K562 (cell line): Measurements from ENCODE around the gene KRTAP10-9. TPM values are rescaled to one million over a fixed set of nuclear protein-coding genes. Genes with fewer than 3 reads are reported as not detected.

ENCODE experiments used
- BHLHE40 ChIP-seq: IDR thresholded peaks from 2 replicates; pipeline ENCODE4 v1.6.1; 2011; ENCODE audit warnings: low read length, improper control_type of control experiment
- E2F6 ChIP-seq, 2 experiments: IDR thresholded peaks; 2 replicates each; pipeline ENCODE4 v1.6.1; 2011; ENCODE audit warnings: borderline replicate concordance in 1 of 2, control low read depth in 1 of 2, low read depth in 1 of 2, low read length in 1 of 2, mild to moderate bottlenecking in 1 of 2, mixed read lengths in 1 of 2, moderate library complexity in 1 of 2; ENCODE audit not compliant: insufficient read depth in 1 of 2, insufficient read length in 1 of 2, poor library complexity in 1 of 2, severe bottlenecking in 1 of 2; ENCODE audit errors: extremely low read depth in 1 of 2
- E4F1 ChIP-seq: fragments of 250-450 bp; sonication (Bioruptor Pico); IDR thresholded peaks from 2 replicates; pipeline ENCODE4 v1.5.0; 2021; ENCODE audit warnings: mild to moderate bottlenecking, borderline replicate concordance
- KDM4B ChIP-seq, 2 experiments: fragments of 450-650 bp in 1 of 2; sonication (generic) in 1 of 2; IDR thresholded peaks; 2 replicates each; pipeline ENCODE4 v1.6.1; 2016 to 2017; ENCODE audit warnings: borderline replicate concordance in 2 of 2, antibody characterized with exemption in 1 of 2, low read depth in 1 of 2, mild to moderate bottlenecking in 1 of 2
- MAX ChIP-seq: sonication (generic); formaldehyde crosslinking; IDR thresholded peaks from 2 replicates; pipeline ENCODE4 v1.9.0; 2022; ENCODE audit warnings: mild to moderate bottlenecking, missing genetic modification reagents
- NR2F6 ChIP-seq: fragments of 450-650 bp; formaldehyde crosslinking; IDR thresholded peaks from 2 replicates; pipeline ENCODE4 v1.4.0; 2020; ENCODE audit warnings: mild to moderate bottlenecking
- PTBP1 ChIP-seq: fragments of 200-400 bp; formaldehyde crosslinking; IDR thresholded peaks from 2 replicates; pipeline ENCODE4 v1.6.1; 2017; ENCODE audit warnings: low read depth, low read length
- RNF2 ChIP-seq: sonication (generic); IDR thresholded peaks from 2 replicates; pipeline ENCODE4 v1.6.1; 2016
- SLC30A9 ChIP-seq: fragments of 250-450 bp; sonication (Bioruptor Pico); IDR thresholded peaks from 2 replicates; pipeline ENCODE4 v1.8.0; 2022; ENCODE audit warnings: mild to moderate bottlenecking, moderate library complexity
- ZBTB26 ChIP-seq: fragments of 450-650 bp; formaldehyde crosslinking; IDR thresholded peaks from 2 replicates; pipeline ENCODE4 v1.4.0; 2022; ENCODE audit warnings: missing genetic modification characterization
- ZKSCAN3 ChIP-seq: fragments of 250-450 bp; sonication (Bioruptor Pico); IDR thresholded peaks from 2 replicates; pipeline ENCODE4 v1.4.0; 2020
- ZNF23 ChIP-seq: fragments of 250-450 bp; sonication (Bioruptor Pico); IDR thresholded peaks from 2 replicates; pipeline ENCODE4 v1.4.0; 2020; ENCODE audit warnings: mild to moderate bottlenecking
- polyA plus RNA-seq, 8 experiments: library from polyadenylated mRNA; depleted of rRNA in 4 of 8; stranded (reverse) in 5 of 8; unstranded in 3 of 8; fragments of >200 nt; fragmentation: Nextera tagmentation in 2 of 8; fragmentation: Illumina TruSeq in 1 of 8; extraction: Ambion mirVana in 2 of 8; extraction: Trizol in 1 of 8; gene quantifications; 2 replicates each; pipeline versions ENCODE4 v1.2.1 to v1.2.3, GENCODE V29; 2011 to 2014; ENCODE audit warnings: inconsistent platforms in 1 of 8, missing spikeins in 1 of 8
- total RNA-seq, 7 experiments: library from RNA; depleted of rRNA in 6 of 7; stranded (reverse); fragments of >200 nt in 6 of 7; fragmentation: Illumina TruSeq in 2 of 7; extraction: Trizol in 2 of 7; gene quantifications; 2 replicates each; pipeline versions ENCODE4 v1.2.1 to v1.2.3, GENCODE V29; 2011 to 2021; ENCODE audit warnings: low replicate concordance in 1 of 7

Gene KRTAP10-9
- total and polyA plus RNA-seq, 9 of the 15 experiments (the other 6 are each of a cell fraction or from before 2014, with no cell fraction given) = not detected

- TF ChIP-seq BHLHE40 (peak; percentile 81), KDM4B (IDR thresholded peaks at IDR 0.05; ENCODE audit: borderline replicate concordance in 2 of 2, low read depth in 1 of 2) (no peak), E2F6 (IDR thresholded peaks at IDR 0.05; ENCODE audit: borderline replicate concordance in 1 of 2, extremely low read depth in 1 of 2, insufficient read depth in 1 of 2, insufficient read length in 1 of 2, low read depth in 1 of 2, low read length in 1 of 2, poor library complexity in 1 of 2, severe bottlenecking in 1 of 2) (peak in 1 of 2 experiments; percentile 86), E4F1 (CRISPR knock-in tag) (no peak), RNF2 (no peak), ZBTB26 (CRISPR knock-in tag) (no peak), SLC30A9 (no peak), ZNF23 (no peak), PTBP1 (no peak), MAX (CRISPR knock-in tag) (no peak), NR2F6 (CRISPR knock-in tag) (no peak), ZKSCAN3 (CRISPR knock-in tag) (no peak)
Measured at GRCh38 chr21:44653123-44653522, 26.2 kb downstream of the KRTAP10-9 start (continued).
